Activated CD4-positive, alpha-beta T cell treated with anti-CD3 and anti-CD28 coated beads, Interleukin-2, amount 10 ng/mL, durations not matched to agents 7 days and 5 days (primary cell): ENCODE measurements around the gene ECT2L. TPM values are rescaled to one million over a fixed set of nuclear protein-coding genes. Genes with fewer than 3 reads are reported as not detected.
"Not testable (repeated sequence)": the region's sequence is repeated elsewhere in the genome, so short reads cannot be mapped to it uniquely, and the experiment has no call there.

Experiments used
- CTCF ChIA-PET: fragments of 350-600 bp; sonication (Branson Sonifier 250); formaldehyde crosslinking; loops from one replicate; lab custom pipeline; 2021; ENCODE audit warnings: antibody characterized with exemption; lab: Charles Lee
- POLR2A ChIA-PET: fragments of 350-600 bp; sonication (Branson Sonifier 250); formaldehyde crosslinking; loops from one replicate; lab custom pipeline; 2021; ENCODE audit warnings: antibody characterized with exemption; lab: Charles Lee
- DNase-seq: peaks from one replicate; pipeline ENCODE4 v3.0.0-alpha.2; 2020
- H3K27ac Mint-ChIP-seq: one replicate; pipeline ENCODE4 v1.8.0; 2021; ENCODE audit warnings: mild to moderate bottlenecking, moderate library complexity, mixed read lengths
- H3K27me3 Mint-ChIP-seq: one replicate; pipeline ENCODE4 v1.8.0; 2021; ENCODE audit warnings: mixed read lengths
- H3K36me3 Mint-ChIP-seq: one replicate; pipeline ENCODE4 v1.8.0; 2021; ENCODE audit warnings: low read depth, mixed read lengths
- H3K4me1 Mint-ChIP-seq: one replicate; pipeline ENCODE4 v1.8.0; 2021; ENCODE audit warnings: mixed read lengths
- H3K4me3 Mint-ChIP-seq: one replicate; pipeline ENCODE4 v1.8.0; 2021; ENCODE audit warnings: mild to moderate bottlenecking, moderate library complexity, mixed read lengths
- H3K9me3 Mint-ChIP-seq: one replicate; pipeline ENCODE4 v1.8.0; 2021; ENCODE audit warnings: mixed read lengths
- total RNA-seq, 2 experiments: library from RNA; stranded (reverse); gene quantifications; one replicate each; pipeline ENCODE4 v1.2.3, GENCODE V29; 2021

Gene ECT2L
- total RNA-seq, 2 experiments from 2014 or later = not detected

GRCh38 chr6:138923561-138923960 lies 127.7 kb downstream of the ECT2L start:
- H3K36me3 Mint-ChIP-seq = peaks cover 12% of the 10 kb centered on the region
- H3K27me3 Mint-ChIP-seq = no peaks in the 10 kb centered on the region
- H3K27ac Mint-ChIP-seq = no peak overlapping the region
- ChIA-PET POLR2A (no interaction called here), CTCF (no interaction called here)
- no peaks in the 10 kb centered on the region for H3K9me3 Mint-ChIP-seq
- DNase-seq = no peak
- no peaks in the 10 kb centered on the region for H3K4me1 Mint-ChIP-seq
- H3K4me3 Mint-ChIP-seq = no peak overlapping the region

- Mint-ChIP-seq H3K9me3 (no peaks in the 10 kb centered on the region), H3K27ac (no peak overlapping the region), H3K4me3 (no peak overlapping the region), H3K36me3 (peaks cover 10% of the 10 kb centered on the region), H3K27me3 (no peaks in the 10 kb centered on the region), H3K4me1 (no peaks in the 10 kb centered on the region)
- ChIA-PET CTCF (interaction anchor here (0.6 kb wide), 1 partner anchor 118 kb away, joined by 3 read pairs; no protein-coding TSS in a partner anchor), POLR2A (no interaction called here)
- no peak for DNase-seq
Measured at GRCh38 chr6:138925806-138926205, 129.9 kb downstream of the ECT2L start.

GRCh38 chr6:138926579-138926978 lies 130.7 kb downstream of the ECT2L start:
- ChIA-PET POLR2A (no interaction called here), CTCF (no interaction called here)
- DNase-seq = no peak
- Mint-ChIP-seq H3K27me3 (no peaks in the 10 kb centered on the region), H3K4me3 (no peak overlapping the region), H3K36me3 (peaks cover 11% of the 10 kb centered on the region), H3K9me3 (no peaks in the 10 kb centered on the region), H3K4me1 (peaks cover 3% of the 10 kb centered on the region), H3K27ac (no peak overlapping the region)

GRCh38 chr6:138931660-138932059 lies 135.8 kb downstream of the ECT2L start:
- Mint-ChIP-seq H3K9me3 (peaks cover 2% of the 10 kb centered on the region), H3K36me3 (peaks cover 20% of the 10 kb centered on the region), H3K27ac (no peak overlapping the region), H3K27me3 (no peaks in the 10 kb centered on the region), H3K4me3 (no peak overlapping the region), H3K4me1 (peaks cover 12% of the 10 kb centered on the region)
- ChIA-PET CTCF (interaction anchor here (1.3 to 1.4 kb wide), 2 partner anchors 11 to 57 kb away, joined by 4 to 5 read pairs; no protein-coding TSS in a partner anchor), POLR2A (no interaction called here)
- no peak for DNase-seq

GRCh38 chr6:138936873-138937272 lies 141.0 kb downstream of the ECT2L start:
- CTCF ChIA-PET, H3K4me3 Mint-ChIP-seq, H3K4me1 Mint-ChIP-seq, H3K27ac Mint-ChIP-seq, H3K9me3 Mint-ChIP-seq, H3K27me3 Mint-ChIP-seq, POLR2A ChIA-PET, DNase-seq: not testable (repeated sequence)
- H3K36me3 Mint-ChIP-seq = peaks cover 40% of the 10 kb centered on the region

GRCh38 chr6:138943089-138943625 lies 147.3 kb downstream of the ECT2L start:
- no peaks in the 10 kb centered on the region for H3K27me3 Mint-ChIP-seq
- no peak overlapping the region for H3K4me3 Mint-ChIP-seq
- H3K9me3 Mint-ChIP-seq = no peaks in the 10 kb centered on the region
- H3K27ac Mint-ChIP-seq = peak overlapping the region; percentile 31
- no peak for DNase-seq
- peaks cover 51% of the 10 kb centered on the region for H3K36me3 Mint-ChIP-seq
- ChIA-PET CTCF (interaction anchor here (1.2 kb wide), 1 partner anchor 32 kb away, joined by 3 read pairs; no protein-coding TSS in a partner anchor), POLR2A (no interaction called here)
- H3K4me1 Mint-ChIP-seq = peaks cover 30% of the 10 kb centered on the region

DNA sequence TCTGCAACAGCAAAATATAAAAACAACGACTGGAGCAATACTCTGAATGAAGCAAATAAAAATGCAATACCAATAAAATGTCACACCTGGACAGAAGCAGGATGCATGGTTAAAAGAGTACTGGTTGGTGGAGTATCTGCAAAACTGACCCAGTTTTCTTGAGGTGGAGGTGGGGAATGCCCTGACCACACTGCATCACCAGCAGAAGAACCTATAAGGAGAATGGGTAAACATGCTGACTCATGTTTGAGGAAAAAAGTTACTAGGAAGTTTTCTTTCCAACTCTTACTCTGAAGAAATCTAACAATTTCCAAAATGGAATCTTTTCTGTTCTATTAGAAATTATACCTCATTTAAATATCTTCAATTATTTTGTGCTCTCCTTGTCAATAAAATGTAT lies 148.5 kb downstream of the ECT2L start:
- no peak overlapping the region for H3K27ac Mint-ChIP-seq
- ChIA-PET CTCF (interaction anchor here (0.6 kb wide), 1 partner anchor 271 kb away, joined by 3 read pairs; no protein-coding TSS in a partner anchor), POLR2A (no interaction called here)
- no peaks in the 10 kb centered on the region for H3K27me3 Mint-ChIP-seq
- peaks cover 48% of the 10 kb centered on the region for H3K36me3 Mint-ChIP-seq
- H3K4me3 Mint-ChIP-seq = no peak overlapping the region
- peaks cover 32% of the 10 kb centered on the region for H3K4me1 Mint-ChIP-seq
- H3K9me3 Mint-ChIP-seq = no peaks in the 10 kb centered on the region
- DNase-seq = no peak

- no peak overlapping the region for H3K4me3 Mint-ChIP-seq
- DNase-seq = no peak
- H3K36me3 Mint-ChIP-seq = peaks cover 45% of the 10 kb centered on the region
- CTCF ChIA-PET = no interaction called here
- no peaks in the 10 kb centered on the region for H3K9me3 Mint-ChIP-seq
- H3K4me1 Mint-ChIP-seq = peaks cover 32% of the 10 kb centered on the region
- H3K27me3 Mint-ChIP-seq = no peaks in the 10 kb centered on the region
- H3K27ac Mint-ChIP-seq = no peak overlapping the region
- POLR2A ChIA-PET = no interaction called here
Measured at GRCh38 chr6:138945354-138945753, 149.5 kb downstream of the ECT2L start.

GRCh38 chr6:138948004-138948403 lies 152.1 kb downstream of the ECT2L start:
- no peak overlapping the region for H3K4me3 Mint-ChIP-seq
- H3K27ac Mint-ChIP-seq = no peak overlapping the region
- peaks cover 31% of the 10 kb centered on the region for H3K36me3 Mint-ChIP-seq
- H3K4me1 Mint-ChIP-seq = peaks cover 34% of the 10 kb centered on the region
- no peak for DNase-seq
- CTCF ChIA-PET = no interaction called here
- H3K9me3 Mint-ChIP-seq = no peaks in the 10 kb centered on the region
- no peaks in the 10 kb centered on the region for H3K27me3 Mint-ChIP-seq
- POLR2A ChIA-PET = no interaction called here

DNA sequence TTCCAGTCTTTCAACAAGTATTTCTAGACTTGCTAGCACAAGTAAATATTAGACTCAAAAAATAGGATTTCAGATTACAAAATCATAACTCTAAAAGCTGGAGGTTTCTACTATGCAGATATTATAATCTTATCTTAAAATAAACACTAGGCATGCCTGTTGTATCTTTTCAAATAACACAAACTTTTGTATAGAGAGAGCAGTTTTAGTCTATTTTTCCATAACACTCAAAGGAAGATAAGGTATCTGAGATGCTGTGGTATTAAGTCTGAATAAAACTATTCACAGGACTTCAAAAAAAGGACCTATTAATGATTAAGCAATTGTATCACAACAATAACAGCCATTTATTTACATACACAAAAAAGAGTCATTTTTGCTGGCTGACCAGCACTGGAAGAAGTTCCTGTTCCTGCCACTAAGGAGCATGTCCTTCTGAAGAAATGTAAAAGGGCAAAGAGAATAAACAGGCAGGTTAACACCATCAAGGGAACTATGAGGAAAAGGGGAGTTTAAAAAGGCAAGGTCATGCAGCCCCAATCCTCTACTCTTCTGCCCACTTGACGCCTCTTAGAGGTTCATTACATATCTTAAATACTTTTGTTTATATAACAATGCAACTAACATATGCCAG lies 152.8 kb downstream of the ECT2L start:
- no peaks in the 10 kb centered on the region for H3K9me3 Mint-ChIP-seq
- CTCF ChIA-PET = no interaction called here
- POLR2A ChIA-PET = no interaction called here
- peaks cover 33% of the 10 kb centered on the region for H3K36me3 Mint-ChIP-seq
- no peak overlapping the region for H3K27ac Mint-ChIP-seq
- no peaks in the 10 kb centered on the region for H3K27me3 Mint-ChIP-seq
- DNase-seq = no peak
- H3K4me1 Mint-ChIP-seq = peaks cover 39% of the 10 kb centered on the region
- H3K4me3 Mint-ChIP-seq = no peak overlapping the region

- Mint-ChIP-seq H3K9me3 (no peaks in the 10 kb centered on the region), H3K4me1 (peaks cover 27% of the 10 kb centered on the region), H3K36me3 (peaks cover 18% of the 10 kb centered on the region), H3K27me3 (no peaks in the 10 kb centered on the region), H3K4me3 (no peak overlapping the region), H3K27ac (no peak overlapping the region)
- no peak for DNase-seq
- ChIA-PET CTCF (interaction anchor here (0.7 to 1.2 kb wide), 2 partner anchors 16 to 78 kb away, joined by 3 to 4 read pairs; no protein-coding TSS in a partner anchor), POLR2A (no interaction called here)
Measured at GRCh38 chr6:138953451-138953850, 157.6 kb downstream of the ECT2L start.
